HS-27A (cell line): Measurements from ENCODE around the gene ADH4.
A peak's percentile ranks its signal among the peaks of the same experiment; 100 is the strongest.
"Not testable (repeated sequence)": the region's sequence is repeated elsewhere in the genome, so short reads cannot be mapped to it uniquely, and the experiment has no call there.

Experiments used
- DNase-seq: peaks from one replicate; pipeline ENCODE4 v3.0.0-alpha.2; 2012; ENCODE audit warnings: low read depth, missing footprints

ADH4 gene

GRCh38 chr4:99144070-99144469, at the start of gene ADH4:
Gene ADH4 (minus strand): TSS chr4:99144297. CDS start chr4:99144222, 75 bp downstream.
- DNase-seq: no peak

- DNase-seq: no peak
Measured at GRCh38 chr4:99190336-99190735, 46.2 kb upstream of the ADH4 start.

- not testable (repeated sequence) for DNase-seq
Measured at GRCh38 chr4:99189900-99190299, 45.8 kb upstream of the ADH4 start.

- DNase-seq: no peak
Measured at GRCh38 chr4:99186029-99186428, 41.9 kb upstream of the ADH4 start.

- no peak for DNase-seq
Measured at GRCh38 chr4:99185581-99185980, 41.5 kb upstream of the ADH4 start.

- DNase-seq: peak; percentile 27
Measured at GRCh38 chr4:99180382-99181070, 36.4 kb upstream of the ADH4 start.

- DNase-seq: no peak
Measured at GRCh38 chr4:99179626-99180025, 35.5 kb upstream of the ADH4 start.

GRCh38 chr4:99179178-99179577, 35.1 kb upstream of the ADH4 start:
- no peak for DNase-seq

- no peak for DNase-seq
Measured at GRCh38 chr4:99166544-99166943, 22.4 kb upstream of the ADH4 start.

GRCh38 chr4:99165978-99166377, 21.9 kb upstream of the ADH4 start:
- DNase-seq: no peak

GRCh38 chr4:99161373-99162099, 17.4 kb upstream of the ADH4 start:
- DNase-seq: no peak

- DNase-seq: no peak
Measured at GRCh38 chr4:99159699-99160098, 15.6 kb upstream of the ADH4 start.

- DNase-seq: no peak
Measured at GRCh38 chr4:99157478-99157935, 13.4 kb upstream of the ADH4 start.

- DNase-seq: no peak
Measured at GRCh38 chr4:99156992-99157391, 12.9 kb upstream of the ADH4 start.

GRCh38 chr4:99154658-99155342, 10.7 kb upstream of the ADH4 start:
- DNase-seq: no peak

- DNase-seq: no peak
Measured at GRCh38 chr4:99151995-99152394, 7.9 kb upstream of the ADH4 start.

GRCh38 chr4:99151452-99151851, 7.4 kb upstream of the ADH4 start:
- no peak for DNase-seq

- no peak for DNase-seq
Measured at GRCh38 chr4:99149426-99150019, 5.4 kb upstream of the ADH4 start.

GRCh38 chr4:99148550-99148949, 4.5 kb upstream of the ADH4 start:
- no peak for DNase-seq

GRCh38 chr4:99144587-99144986, 490 bp upstream of the ADH4 start:
- no peak for DNase-seq

- no peak for DNase-seq
Measured at GRCh38 chr4:99136329-99136728, 7.8 kb downstream of the ADH4 start.

GRCh38 chr4:99135541-99136162, 8.4 kb downstream of the ADH4 start:
- DNase-seq: no peak
